Thyroid gland (tissue), 4 donors: ENCODE data around the gene HPCAL1. TPM values are rescaled to one million over a fixed set of nuclear protein-coding genes. Genes with fewer than 3 reads are reported as not detected.

Source experiments
- DNase-seq, 2 donors: peaks; one replicate each; pipeline ENCODE4 v3.0.0-alpha.2; 2019
- H3K27ac ChIP-seq, 3 donors: fragments of 200-600 bp; sonication (generic); 1 replicate in 2 of 3; 2 replicates in 1 of 3; pipeline ENCODE4 v1.5.1; 2016 to 2019; ENCODE audit warnings: mild to moderate bottlenecking in 1 of 3, moderate library complexity in 1 of 3
- H3K27me3 ChIP-seq: fragments of 200-600 bp; sonication (generic); one replicate; pipeline ENCODE4 v1.5.1; 2019
- H3K36me3 ChIP-seq, 2 donors: fragments of 200-600 bp; sonication (generic); one replicate each; pipeline ENCODE4 v1.5.1; 2016 to 2019
- H3K4me1 ChIP-seq, 2 donors: fragments of 200-600 bp; sonication (generic); one replicate each; pipeline ENCODE4 v1.5.1; 2017 to 2019
- H3K4me3 ChIP-seq, 3 donors: fragments of 200-600 bp; sonication (generic); replicated peaks in 1 of 3; 1 replicate in 2 of 3; 2 replicates in 1 of 3; pipeline ENCODE4 v1.5.1; 2016; ENCODE audit warnings: mild to moderate bottlenecking in 1 of 3
- H3K9me3 ChIP-seq: fragments of 200-600 bp; sonication (generic); one replicate; pipeline ENCODE4 v1.5.1; 2017
- CTCF ChIP-seq, 6 experiments: fragments of 200-600 bp in 3 of 6; fragments of 450-650 bp in 3 of 6; sonication (generic) in 3 of 6; IDR thresholded peaks; one replicate each; pipeline ENCODE4 v1.5.1; 2016 to 2019; ENCODE audit warnings: antibody characterized with exemption in 6 of 6, mild to moderate bottlenecking in 2 of 6, inconsistent platforms in 1 of 6, moderate library complexity in 1 of 6
- POLR2A ChIP-seq, 2 donors: fragments of 450-650 bp; IDR thresholded peaks; one replicate each; pipeline ENCODE4 v1.6.1; 2017; ENCODE audit warnings: antibody characterized with exemption in 2 of 2, mild to moderate bottlenecking in 2 of 2, moderate library complexity in 1 of 2
- WGBS, 2 donors: methylation state at CpG; one replicate each; pipeline ENCODE4 v1.1.5; 2017; 5-methylcytosine and 5-hydroxymethylcytosine counted together
- intact Hi-C: fragments of 100-400 bp; cut with DNase I; formaldehyde crosslinking; loops from one replicate; pipeline ENCODE4 v1.15.1; 2023
- total RNA-seq, 4 donors: library from RNA; depleted of rRNA; stranded (reverse); fragments of >200 nt; gene quantifications; one replicate each; pipeline ENCODE4 v1.2.3, GENCODE V29; 2016

The HPCAL1 gene
- total RNA-seq, 4 donors from 2014 or later, result 39.9 to 84.2 (median 64.8) TPM

- Histone ChIP-seq H3K4me3 (no peak overlapping the region), H3K4me1 (peaks cover 16 to 30% of the 10 kb centered on the region in 2 donors), H3K27ac (no peak overlapping the region), H3K27me3 (no peaks in the 10 kb centered on the region), H3K9me3 (no peaks in the 10 kb centered on the region), H3K36me3 (no peaks in the 10 kb centered on the region)
- DNase-seq, result no peak
- WGBS, 2 donors, result 86 to 92% methylated on average over 12 of the region's 12 CpGs
- TF ChIP-seq POLR2A (IDR thresholded peaks at IDR 0.05) (no peak), CTCF (IDR thresholded peaks at IDR 0.05) (no peak)
- intact Hi-C loops, result no loop called here
These were observed 26.2 kb downstream of the HPCAL1 start for GRCh38 chr2:10328670-10329579.

- Histone ChIP-seq H3K36me3 (no peaks in the 10 kb centered on the region), H3K9me3 (no peaks in the 10 kb centered on the region), H3K4me1 (peaks cover 16 to 30% of the 10 kb centered on the region in 2 donors), H3K27ac (no peak overlapping the region), H3K27me3 (no peaks in the 10 kb centered on the region), H3K4me3 (no peak overlapping the region)
- WGBS, 2 donors, result 78 to 81% methylated on average over 6 of the region's 6 CpGs
- intact Hi-C loops, result no loop called here
- TF ChIP-seq CTCF (IDR thresholded peaks at IDR 0.05), result no peak
- no peak for TF ChIP-seq POLR2A (IDR thresholded peaks at IDR 0.05)
- no peak for DNase-seq
These were observed 26.8 kb downstream of the HPCAL1 start for GRCh38 chr2:10329580-10329879.

GRCh38 chr2:10329880-10330699 lies 27.4 kb downstream of the HPCAL1 start:
- peaks cover 16 to 30% of the 10 kb centered on the region in 2 donors for H3K4me1 ChIP-seq
- no peak overlapping the region for H3K4me3 ChIP-seq
- intact Hi-C loops, result no loop called here
- 80 to 86% methylated on average over 21 of the region's 21 CpGs for WGBS, 2 donors
- no peaks in the 10 kb centered on the region for H3K27me3 ChIP-seq
- DNase-seq, result no peak
- TF ChIP-seq CTCF (IDR thresholded peaks at IDR 0.05), result no peak
- TF ChIP-seq POLR2A (IDR thresholded peaks at IDR 0.05), result no peak
- H3K27ac ChIP-seq, result no peak overlapping the region
- no peaks in the 10 kb centered on the region for H3K36me3 ChIP-seq
- no peaks in the 10 kb centered on the region for H3K9me3 ChIP-seq

- H3K4me1 ChIP-seq, result peaks cover 16 to 30% of the 10 kb centered on the region in 2 donors
- H3K9me3 ChIP-seq, result no peaks in the 10 kb centered on the region
- 86 to 94% methylated on average over 6 to 8 of the region's 9 CpGs for WGBS, 2 donors
- DNase-seq, result no peak
- H3K27me3 ChIP-seq, result no peaks in the 10 kb centered on the region
- no peak for TF ChIP-seq CTCF (IDR thresholded peaks at IDR 0.05)
- no peak for TF ChIP-seq POLR2A (IDR thresholded peaks at IDR 0.05)
- H3K27ac ChIP-seq, result no peak overlapping the region
- intact Hi-C loops, result no loop called here
- H3K36me3 ChIP-seq, result no peaks in the 10 kb centered on the region
- no peak overlapping the region for H3K4me3 ChIP-seq
These were observed 28.0 kb downstream of the HPCAL1 start for GRCh38 chr2:10330700-10331026.
